HepG2 (cell line): ENCODE measurements around the gene RMI2.

Experiments
- CCAR2 ChIP-seq: fragments of 200-400 bp; formaldehyde crosslinking; optimal IDR thresholded peaks from 2 replicates; pipeline ENCODE3; 2018; ENCODE audit warnings: low read depth, mild to moderate bottlenecking, low read length, moderate library complexity
- ZNF264 ChIP-seq: sonication (generic); formaldehyde crosslinking; IDR thresholded peaks from 2 replicates; pipeline ENCODE4 v1.4.0; 2020; ENCODE audit warnings: missing genetic modification reagents

DNA sequence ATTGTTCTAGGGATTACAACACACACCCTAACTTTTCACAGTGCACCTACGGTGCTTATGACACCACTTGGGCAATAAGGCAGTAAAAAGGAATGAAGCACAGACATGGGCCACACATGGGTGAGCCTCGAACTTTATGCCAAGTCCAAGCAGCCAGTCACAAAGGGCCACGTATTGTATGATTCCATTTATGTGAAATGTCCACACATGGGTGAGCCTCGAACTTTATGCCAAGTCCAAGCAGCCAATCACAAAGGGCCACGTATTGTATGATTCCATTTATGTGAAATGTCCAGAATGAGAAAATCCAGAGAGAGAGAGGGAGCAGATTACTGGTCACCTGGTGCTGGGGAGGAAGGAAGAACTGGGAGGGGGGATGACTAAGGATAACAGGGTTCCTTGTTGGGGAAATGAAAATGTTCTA is 22.2 kb downstream of the RMI2 start:
- no peak for TF ChIP-seq ZNF264 (CRISPR knock-in tag)
- no peak for TF ChIP-seq CCAR2
